IMR-90 (cell line): ENCODE data around the gene OR5T3. TPM values are rescaled to one million over a fixed set of nuclear protein-coding genes. Genes with fewer than 3 reads are reported as not detected.
A peak's percentile ranks its signal among the peaks of the same experiment; 100 is the strongest.

Experiments
- ATAC-seq: fragments of 200-7000 bp; cut with Tn5 transposase; 2 replicates; pipeline ENCODE4 v1.9.1; 2020; ENCODE audit warnings: low read depth, mild to moderate bottlenecking, moderate library complexity
- BruUV-seq: library from RNA; stranded (reverse); fragments of 400-500 nt; replicated peaks from 2 replicates; lab custom pipeline; 2021; lab: Mats Ljungman, UMichigan
- CTCF ChIA-PET: fragments of 300-600 bp; formaldehyde crosslinking; extraction: SDS; loops from one replicate; lab custom pipeline; 2021; ENCODE audit warnings: antibody characterized with exemption; lab: Yijun Ruan, JAX
- POLR2A ChIA-PET: fragments of 300-600 bp; sonication (Branson Sonifier 250); formaldehyde crosslinking; loops from one replicate; lab custom pipeline; 2022; ENCODE audit warnings: antibody characterized with exemption; ENCODE audit not compliant: unreplicated experiment; lab: Charles Lee
- DNase-seq: peaks from one replicate; pipeline ENCODE4 v3.0.0; 2013
- H2AFZ ChIP-seq: replicated peaks from 2 replicates; pipeline ENCODE3; 2013; ENCODE audit warnings: low read length, mild to moderate bottlenecking; ENCODE audit not compliant: poor library complexity
- H2AK5ac ChIP-seq: 2 replicates; pipeline ENCODE4 v1.6.1; 2013; ENCODE audit warnings: low read depth, low read length, inconsistent platforms
- H2AK9ac ChIP-seq: replicated peaks from 2 replicates; pipeline ENCODE3; 2013; ENCODE audit warnings: mild to moderate bottlenecking, low read depth, low read length, moderate library complexity; ENCODE audit not compliant: poor library complexity
- H2BK120ac ChIP-seq: 2 replicates; pipeline ENCODE4 v1.6.1; 2013; ENCODE audit warnings: low read depth, low read length, inconsistent platforms
- H2BK15ac ChIP-seq: 3 replicates; pipeline ENCODE4 v1.6.1; 2013; ENCODE audit warnings: low read depth, low read length, inconsistent platforms
- H2BK20ac ChIP-seq: 2 replicates; pipeline ENCODE4 v1.6.1; 2013; ENCODE audit warnings: low read depth, mild to moderate bottlenecking, inconsistent platforms, low read length, moderate library complexity
- H2BK5ac ChIP-seq: 2 replicates; pipeline ENCODE4 v1.6.1; 2013; ENCODE audit warnings: mild to moderate bottlenecking, low read depth, low read length, inconsistent platforms; ENCODE audit not compliant: poor library complexity, severe bottlenecking
- H3K14ac ChIP-seq: replicated peaks from 2 replicates; pipeline ENCODE4 v1.6.1; 2013; ENCODE audit warnings: low read depth, low read length, inconsistent platforms
- H3K18ac ChIP-seq: 2 replicates; pipeline ENCODE4 v1.6.1; 2013; ENCODE audit warnings: low read depth, low read length, control low read depth
- H3K23ac ChIP-seq: 2 replicates; pipeline ENCODE4 v1.6.1; 2013; ENCODE audit warnings: low read depth, low read length, inconsistent platforms
- H3K27ac ChIP-seq: 2 replicates; pipeline ENCODE4 v1.5.1; 2013; ENCODE audit warnings: mild to moderate bottlenecking, control low read depth, low read length; ENCODE audit not compliant: insufficient read depth
- H3K27me3 ChIP-seq: 2 replicates; pipeline ENCODE4 v1.6.1; 2013; ENCODE audit warnings: low read length; ENCODE audit not compliant: control insufficient read depth, insufficient read depth
- H3K36me3 ChIP-seq: 2 replicates; pipeline ENCODE4 v1.6.1; 2013; ENCODE audit warnings: low read length, mixed read lengths; ENCODE audit not compliant: control insufficient read depth, insufficient read depth
- H3K4ac ChIP-seq: 2 replicates; pipeline ENCODE4 v1.6.1; 2013; ENCODE audit warnings: low read depth, low read length, inconsistent platforms
- H3K4me1 ChIP-seq: 2 replicates; pipeline ENCODE4 v1.6.1; 2013; ENCODE audit warnings: low read length, mixed read lengths; ENCODE audit not compliant: control insufficient read depth, insufficient read depth
- H3K4me2 ChIP-seq: 2 replicates; pipeline ENCODE4 v1.6.1; 2013; ENCODE audit warnings: low read depth, mild to moderate bottlenecking, control low read depth, low read length, moderate library complexity
- H3K4me3 ChIP-seq: 2 replicates; pipeline ENCODE4 v1.5.1; 2013; ENCODE audit warnings: low read depth, mild to moderate bottlenecking, control low read depth, low read length, moderate library complexity; ENCODE audit not compliant: insufficient read depth
- H3K56ac ChIP-seq: 2 replicates; pipeline ENCODE4 v1.6.1; 2013; ENCODE audit warnings: low read length, inconsistent platforms; ENCODE audit not compliant: insufficient read depth; ENCODE audit errors: extremely low read depth
- H3K79me1 ChIP-seq, 2 experiments: 2 replicates each; pipeline ENCODE4 v1.6.1; 2013; ENCODE audit warnings: low read length in 2 of 2, inconsistent platforms in 1 of 2, low read depth in 1 of 2
- H3K9ac ChIP-seq: 2 replicates; pipeline ENCODE4 v1.6.1; 2013; ENCODE audit warnings: low read depth, low read length, control low read depth
- H3K9me1 ChIP-seq: 2 replicates; pipeline ENCODE4 v1.6.1; 2013; ENCODE audit warnings: low read length, inconsistent platforms; ENCODE audit not compliant: insufficient read depth
- H3K9me3 ChIP-seq: 2 replicates; pipeline ENCODE4 v1.6.1; 2013; ENCODE audit warnings: low read length; ENCODE audit not compliant: control insufficient read depth, insufficient read depth
- H4K20me1 ChIP-seq: 2 replicates; pipeline ENCODE4 v1.6.1; 2013; ENCODE audit warnings: low read length, inconsistent platforms; ENCODE audit not compliant: insufficient read depth
- H4K5ac ChIP-seq: 2 replicates; pipeline ENCODE4 v1.6.1; 2013; ENCODE audit warnings: mild to moderate bottlenecking, low read depth, low read length, control low read depth
- H4K8ac ChIP-seq, 2 experiments: 2 replicates each; pipeline ENCODE4 v1.6.1; 2013; ENCODE audit warnings: low read depth in 2 of 2, low read length in 2 of 2, control low read depth in 1 of 2, inconsistent platforms in 1 of 2
- H4K91ac ChIP-seq: 2 replicates; pipeline ENCODE4 v1.6.1; 2013; ENCODE audit warnings: low read depth, low read length, inconsistent platforms; ENCODE audit not compliant: insufficient read depth
- MAFK ChIP-seq: IDR thresholded peaks from 2 replicates; pipeline ENCODE4 v1.6.1; 2012; ENCODE audit warnings: low read depth, low read length, improper control_type of control experiment
- MXI1 ChIP-seq: IDR thresholded peaks from 2 replicates; pipeline ENCODE4 v1.6.1; 2012; ENCODE audit warnings: low read depth, mild to moderate bottlenecking, low read length, moderate library complexity, borderline replicate concordance
- WGBS, 2 experiments: methylation state at CpG; one replicate each; pipeline versions ENCODE4 v1.1.5 to v1.1.7; 2013; ENCODE audit warnings: missing lambda C conversion rate in 2 of 2; ENCODE audit not compliant: insufficient read length in 1 of 2; ENCODE audit errors: extremely low coverage in 2 of 2; 5-methylcytosine and 5-hydroxymethylcytosine counted together
- dilution Hi-C: fragments of 300-500 bp; cut with HindIII; formaldehyde crosslinking; loops from one replicate; pipeline ENCODE4 v1.14.3; 2018; ENCODE audit warnings: low sequenced_read_pairs; ENCODE audit not compliant: unreplicated experiment
- in situ Hi-C: fragments of 300-500 bp; cut with MboI; formaldehyde crosslinking; loops from 3 replicates; pipeline ENCODE4 v1.14.3; 2019; ENCODE audit warnings: low sequenced_read_pairs, inconsistent platforms, mixed read lengths
- intact Hi-C: fragments of 100-400 bp; cut with micrococcal nuclease; formaldehyde crosslinking; loops from 2 replicates; pipeline ENCODE4 v1.10.0; 2022
- polyA plus RNA-seq, 3 experiments: library from polyadenylated mRNA; depleted of rRNA; stranded (reverse); fragments of >200 nt; gene quantifications; 2 replicates each; pipeline ENCODE4 v1.2.3, GENCODE V29; 2012; ENCODE audit warnings: low replicate concordance in 1 of 3
- total RNA-seq: library from RNA; depleted of rRNA; stranded (reverse); fragments of >200 nt; gene quantifications from 2 replicates; pipeline ENCODE4 v1.2.3, GENCODE V29; 2012

OR5T3 gene
- total and polyA plus RNA-seq, 2 of the 4 experiments (the other 2 are of a cell fraction) = not detected

DNA sequence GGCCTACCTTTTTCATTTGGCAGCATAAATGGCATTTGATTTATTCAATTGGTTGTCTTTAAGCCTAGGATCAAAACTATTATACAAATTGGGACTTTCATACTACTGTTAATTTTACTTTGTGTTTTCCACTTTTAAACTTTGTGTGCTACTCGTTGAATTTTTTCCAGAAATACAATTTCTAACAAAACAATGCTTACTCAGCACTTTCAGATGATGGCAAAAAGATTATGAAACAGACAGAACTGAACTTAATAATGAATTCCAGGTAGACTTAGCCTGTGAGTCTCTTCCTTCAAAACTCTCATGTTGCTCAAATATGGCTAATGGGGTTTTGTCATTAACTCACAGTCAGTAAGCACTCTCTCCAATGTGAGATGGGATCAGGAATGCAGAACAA lies 44.3 kb upstream of the OR5T3 start:
- dilution Hi-C loops = no loop called here

More for the DNA sequence above, 44.3 kb upstream of the OR5T3 start:
- Histone ChIP-seq H2AK9ac (no peak overlapping the region), H2BK20ac (no peak overlapping the region), H3K4me3 (no peak overlapping the region), H2BK15ac (no peak overlapping the region), H3K14ac (no peak overlapping the region), H3K27me3 (no peaks in the 10 kb centered on the region), H4K5ac (no peak overlapping the region), H2AFZ (no peak overlapping the region), H2BK120ac (no peak overlapping the region), H3K4ac (no peak overlapping the region), H3K56ac (no peak overlapping the region), H3K4me1 (no peaks in the 10 kb centered on the region), H2AK5ac (no peak overlapping the region), H3K79me1 (no peaks in the 10 kb centered on the region), H3K9me3 (peaks cover 4% of the 10 kb centered on the region), H4K91ac (no peak overlapping the region), H4K8ac (no peak overlapping the region), H3K9ac (no peak overlapping the region), H3K4me2 (no peak overlapping the region), H2BK5ac (no peak overlapping the region), H3K18ac (no peak overlapping the region), H4K20me1 (no peaks in the 10 kb centered on the region), H3K9me1 (no peaks in the 10 kb centered on the region), H3K36me3 (no peaks in the 10 kb centered on the region), H3K23ac (no peak overlapping the region), H3K27ac (no peak overlapping the region)
- no CpG with 5 or more reads among the region's 1 CpG for WGBS, 2 experiments
- ChIA-PET POLR2A (no interaction called here), CTCF (no interaction called here)
- in situ Hi-C loops (no loop called here), intact Hi-C loops (no loop called here)
- ATAC-seq (no peak), DNase-seq (no peak)
- BruUV-seq = no TSS peak
- TF ChIP-seq MAFK (peak; percentile 99), MXI1 (no peak)
